ENCODE results near the gene TPCN2. TPM values are rescaled to one million over a fixed set of nuclear protein-coding genes. Genes with fewer than 3 reads are reported as not detected.

TPCN2 gene
- total and polyA plus RNA-seq, 2 of the 4 experiments (the other 2 are of a cell fraction) = 3.4 to 8.0 TPM

DNA sequence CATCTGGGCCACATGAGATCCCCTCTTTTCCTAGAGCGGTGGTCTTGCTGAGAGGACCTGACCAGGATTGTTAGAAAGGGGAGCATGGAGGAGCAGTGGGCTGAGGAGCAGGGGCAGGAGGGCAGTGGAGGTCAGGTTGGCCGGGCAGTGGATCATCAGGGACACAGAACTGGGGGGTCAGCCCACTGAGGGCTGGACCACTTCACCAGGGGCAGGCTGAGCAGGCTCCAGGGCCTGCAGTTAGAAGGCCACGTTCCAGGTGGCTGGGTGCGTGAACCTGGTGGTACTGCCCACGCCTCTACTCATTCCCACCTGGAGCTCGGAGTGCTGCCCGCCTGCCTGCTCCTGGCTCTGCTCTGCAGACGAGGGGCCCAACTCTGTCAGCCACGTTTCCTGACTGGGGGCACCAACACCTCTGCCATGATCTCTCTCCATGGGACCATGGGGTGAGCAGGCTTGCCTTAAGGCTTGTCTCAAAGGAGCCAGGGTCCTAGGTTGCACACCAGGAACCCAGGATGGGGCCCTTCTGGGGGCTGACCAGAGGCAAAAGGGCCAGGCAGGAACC, 45.3 kb upstream of the TPCN2 start:
- POLR2A ChIA-PET (ENCODE audit: unreplicated experiment) = no interaction called here
- peaks cover 42% of the 10 kb centered on the region for H3K36me3 ChIP-seq (ENCODE audit: control insufficient read depth, insufficient read depth, low read length)

More for the DNA sequence above, 45.3 kb upstream of the TPCN2 start:
- no peak overlapping the region for H2AK9ac ChIP-seq (replicated peaks; ENCODE audit: low read depth, low read length, poor library complexity)
- in situ Hi-C loops (cut with MboI; ENCODE audit: low sequenced_read_pairs) (no loop called here), intact Hi-C loops (cut with micrococcal nuclease) (loop anchor here (5.0 kb wide), 1 partner anchor 101 kb away; the partner anchor contains the start of genes IGHMBP2 and MRPL21), dilution Hi-C loops (cut with HindIII; ENCODE audit: low sequenced_read_pairs, unreplicated experiment) (no loop called here)
- H3K23ac ChIP-seq (ENCODE audit: low read depth, low read length) = no peak overlapping the region
- H2BK15ac ChIP-seq (ENCODE audit: low read depth, low read length) = no peak overlapping the region
- H3K27ac ChIP-seq (ENCODE audit: insufficient read depth, low read length) = no peak overlapping the region
- H3K4ac ChIP-seq (ENCODE audit: low read depth, low read length) = no peak overlapping the region
- peaks cover 6% of the 10 kb centered on the region for H4K20me1 ChIP-seq (ENCODE audit: insufficient read depth, low read length)
- no peak overlapping the region for H4K8ac ChIP-seq (ENCODE audit: low read depth in 2 of 2, low read length in 2 of 2)
- no peak overlapping the region for H2AK5ac ChIP-seq (ENCODE audit: low read depth, low read length)
- H3K4me3 ChIP-seq (ENCODE audit: insufficient read depth, low read depth, low read length) = no peak overlapping the region
- H3K9me3 ChIP-seq (ENCODE audit: control insufficient read depth, insufficient read depth, low read length) = no peaks in the 10 kb centered on the region
- H3K79me1 ChIP-seq (ENCODE audit: low read depth in 1 of 2, low read length in 2 of 2) = peaks cover 8 to 35% of the 10 kb centered on the region in 2 experiments
- peaks cover 33% of the 10 kb centered on the region for H3K4me1 ChIP-seq (ENCODE audit: control insufficient read depth, insufficient read depth, low read length)
- no peak overlapping the region for H3K56ac ChIP-seq (ENCODE audit: extremely low read depth, insufficient read depth, low read length)
- H3K14ac ChIP-seq (replicated peaks; ENCODE audit: low read depth, low read length) = no peak overlapping the region
- H3K27me3 ChIP-seq (ENCODE audit: control insufficient read depth, insufficient read depth, low read length) = no peaks in the 10 kb centered on the region
- CTCF ChIA-PET = no interaction called here
- H3K4me2 ChIP-seq (ENCODE audit: low read depth, low read length) = no peak overlapping the region
- no peak overlapping the region for H2AFZ ChIP-seq (replicated peaks; ENCODE audit: low read length, poor library complexity)
- H3K9me1 ChIP-seq (ENCODE audit: insufficient read depth, low read length) = peaks cover 12% of the 10 kb centered on the region
- no peak for DNase-seq
- no peak overlapping the region for H4K91ac ChIP-seq (ENCODE audit: insufficient read depth, low read depth, low read length)
- H3K18ac ChIP-seq (ENCODE audit: low read depth, low read length) = no peak overlapping the region
- no peak overlapping the region for H4K5ac ChIP-seq (ENCODE audit: low read depth, low read length)
- BruUV-seq (replicated peaks) = no TSS peak
- ATAC-seq (ENCODE audit: low read depth) = no peak
- H2BK5ac ChIP-seq (ENCODE audit: low read depth, low read length, poor library complexity, severe bottlenecking) = no peak overlapping the region
- 95% methylated on average over 4 of the region's 9 CpGs; no CpG with 5 or more reads in 1 of the 2 experiments for WGBS, 2 experiments (ENCODE audit: extremely low coverage in 2 of 2, insufficient read length in 1 of 2)
- no peak overlapping the region for H2BK120ac ChIP-seq (ENCODE audit: low read depth, low read length)
- H3K9ac ChIP-seq (ENCODE audit: low read depth, low read length) = no peak overlapping the region
- no peak overlapping the region for H2BK20ac ChIP-seq (ENCODE audit: low read depth, low read length)
- TF ChIP-seq RAD21 (IDR thresholded peaks at IDR 0.05; ENCODE audit: low read length) = no peak
- TF ChIP-seq, protein P1, sequence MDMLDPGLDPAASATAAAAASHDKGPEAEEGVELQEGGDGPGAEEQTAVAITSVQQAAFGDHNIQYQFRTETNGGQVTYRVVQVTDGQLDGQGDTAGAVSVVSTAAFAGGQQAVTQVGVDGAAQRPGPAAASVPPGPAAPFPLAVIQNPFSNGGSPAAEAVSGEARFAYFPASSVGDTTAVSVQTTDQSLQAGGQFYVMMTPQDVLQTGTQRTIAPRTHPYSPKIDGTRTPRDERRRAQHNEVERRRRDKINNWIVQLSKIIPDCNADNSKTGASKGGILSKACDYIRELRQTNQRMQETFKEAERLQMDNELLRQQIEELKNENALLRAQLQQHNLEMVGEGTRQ (IDR thresholded peaks at IDR 0.05; ENCODE audit: low read depth, low read length) = no peak

Measured in IMR-90 (cell line).